Natural killer cell treated with Interleukin-12 subunit alpha and Interleukin-12 subunit beta and Interleukin-15 and Interleukin-18, amount 100 ng/mL, for 72 hours (primary cell): ENCODE measurements around the gene CDKAL1. TPM values are rescaled to one million over a fixed set of nuclear protein-coding genes. Genes with fewer than 3 reads are reported as not detected.

Experiments used
- ATAC-seq, 2 donors: fragments of 150-1000 bp; cut with Tn5 transposase in 1 of 2; sonication (Bioruptor Pico), chemical (Tn5 transposase) in 1 of 2; 2 replicates each; pipeline ENCODE4 v1.10.0; 2021
- DNase-seq: peaks from one replicate; pipeline ENCODE4 v3.0.0; 2022; ENCODE audit warnings: low spot score
- H3K27ac Mint-ChIP-seq, 2 donors: 1 replicate in 1 of 2; 2 replicates in 1 of 2; pipeline ENCODE4 v1.8.0; 2022; ENCODE audit warnings: mixed read lengths in 2 of 2, mild to moderate bottlenecking in 1 of 2, moderate library complexity in 1 of 2
- H3K27me3 Mint-ChIP-seq, 2 donors: 1 replicate in 1 of 2; 2 replicates in 1 of 2; pipeline ENCODE4 v1.8.0; 2022; ENCODE audit warnings: mixed read lengths in 2 of 2
- H3K36me3 Mint-ChIP-seq: one replicate; pipeline ENCODE4 v1.8.0; 2022; ENCODE audit warnings: mixed read lengths
- H3K4me1 Mint-ChIP-seq, 2 donors: 1 replicate in 1 of 2; 2 replicates in 1 of 2; pipeline ENCODE4 v1.8.0; 2022; ENCODE audit warnings: low read depth in 2 of 2, mixed read lengths in 2 of 2, mild to moderate bottlenecking in 1 of 2
- H3K4me3 Mint-ChIP-seq: one replicate; pipeline ENCODE4 v1.8.0; 2022; ENCODE audit warnings: mixed read lengths
- H3K9me3 Mint-ChIP-seq: 2 replicates; pipeline ENCODE4 v1.8.0; 2022; ENCODE audit warnings: mixed read lengths
- total RNA-seq, 2 donors: library from RNA; stranded (reverse); gene quantifications; one replicate each; pipeline ENCODE4 v1.2.3, GENCODE V29; 2022

The CDKAL1 gene
- total RNA-seq, 2 donors from 2014 or later, result 33.7 to 43.8 TPM

DNA sequence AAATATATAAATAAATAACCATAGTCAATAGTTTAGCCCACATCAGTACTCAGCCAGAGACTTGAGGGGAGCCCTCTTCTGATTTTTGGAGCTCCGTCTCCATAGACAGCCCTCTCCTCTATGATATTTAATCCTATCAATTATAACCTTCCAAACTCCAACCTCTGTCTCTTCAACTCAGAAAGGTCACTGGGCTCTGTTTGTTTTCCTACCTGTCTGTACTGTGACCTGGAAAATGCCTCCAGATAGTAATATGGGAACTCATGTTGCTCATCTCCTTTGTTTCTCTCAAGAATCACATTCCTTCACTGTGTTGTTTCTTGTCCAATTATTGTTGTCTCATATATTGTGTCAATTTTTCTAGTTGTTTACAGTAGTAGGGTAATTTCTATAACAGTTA lies 409.7 kb downstream of the CDKAL1 start:
- Mint-ChIP-seq H3K27me3 (no peaks in the 10 kb centered on the region), H3K27ac (no peak overlapping the region), H3K4me1 (peaks cover 12 to 23% of the 10 kb centered on the region in 2 donors), H3K9me3 (peaks cover 6% of the 10 kb centered on the region), H3K36me3 (peaks cover 17% of the 10 kb centered on the region), H3K4me3 (no peak overlapping the region)
- no peak for ATAC-seq
- no peak for DNase-seq

DNA sequence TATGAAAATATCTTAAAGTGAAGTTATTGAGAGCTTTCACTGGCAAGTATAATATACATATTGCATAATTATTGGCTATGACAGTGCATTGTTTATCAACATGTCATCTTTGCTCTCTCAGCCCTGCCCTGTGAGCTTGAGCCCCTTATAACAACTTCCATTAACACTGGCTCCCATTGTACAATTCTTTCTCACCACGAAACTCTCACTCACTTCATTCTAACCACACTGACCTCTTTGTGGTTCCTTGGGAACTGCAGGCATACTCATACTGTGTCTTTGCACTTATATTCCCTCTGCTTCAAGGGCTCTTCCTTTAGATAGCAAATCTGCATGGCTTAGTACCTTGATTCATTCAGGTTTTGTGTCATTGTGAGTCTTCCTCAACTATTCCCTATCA lies 411.8 kb downstream of the CDKAL1 start:
- Mint-ChIP-seq H3K36me3 (peaks cover 17% of the 10 kb centered on the region), H3K27ac (no peak overlapping the region), H3K4me1 (peaks cover 8 to 19% of the 10 kb centered on the region in 2 donors), H3K4me3 (peak overlapping the region; percentile 7), H3K9me3 (peaks cover 6% of the 10 kb centered on the region), H3K27me3 (no peaks in the 10 kb centered on the region)
- ATAC-seq, result peak; percentile 97 to 98
- DNase-seq, result peak; percentile 61

DNA sequence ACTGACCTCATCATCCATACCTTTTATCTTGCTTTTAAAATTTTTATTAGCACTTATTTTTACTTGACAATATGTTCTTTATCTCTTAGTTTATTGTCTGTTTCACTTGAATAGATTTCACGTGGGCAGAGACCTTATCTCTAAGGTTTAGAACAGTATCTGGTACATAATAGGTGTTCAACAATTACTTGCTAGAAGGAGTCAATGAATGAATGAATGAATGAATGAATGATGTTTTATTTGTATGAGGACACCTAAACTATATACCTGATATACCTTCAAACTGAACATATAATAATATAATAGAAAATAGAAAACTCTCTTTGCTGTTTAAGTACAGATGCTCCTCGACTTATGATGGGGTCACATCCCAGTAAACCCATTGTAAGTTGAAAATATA lies 412.6 kb downstream of the CDKAL1 start:
- DNase-seq (no peak), ATAC-seq (no peak)
- H3K4me1 Mint-ChIP-seq, result peaks cover 8 to 19% of the 10 kb centered on the region in 2 donors
- H3K4me3 Mint-ChIP-seq, result no peak overlapping the region
- peaks cover 6% of the 10 kb centered on the region for H3K9me3 Mint-ChIP-seq
- H3K27ac Mint-ChIP-seq, result no peak overlapping the region
- no peaks in the 10 kb centered on the region for H3K27me3 Mint-ChIP-seq
- H3K36me3 Mint-ChIP-seq, result peaks cover 17% of the 10 kb centered on the region

DNA sequence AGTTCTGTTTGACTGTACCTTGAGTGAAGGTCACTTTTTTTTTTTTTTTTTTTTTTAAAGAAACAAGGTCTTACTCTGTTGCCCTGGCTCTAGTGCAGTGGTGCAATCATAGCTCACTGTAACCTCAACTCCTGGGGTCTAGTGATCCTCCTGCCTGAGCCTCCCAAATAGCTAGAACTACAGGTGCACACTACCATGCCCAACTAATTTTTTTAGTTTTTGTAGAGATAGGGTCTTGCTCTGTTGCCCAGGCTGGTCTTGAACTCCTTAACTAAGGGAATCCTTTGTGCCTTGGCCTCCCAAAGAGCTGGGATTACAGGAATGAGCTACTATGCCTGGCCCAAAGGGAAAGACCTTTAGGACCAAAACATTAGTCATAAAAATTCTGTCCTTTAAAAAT lies 413.7 kb downstream of the CDKAL1 start:
- no peaks in the 10 kb centered on the region for H3K27me3 Mint-ChIP-seq
- H3K9me3 Mint-ChIP-seq, result peaks cover 4% of the 10 kb centered on the region
- no peak overlapping the region for H3K27ac Mint-ChIP-seq
- peaks cover 8 to 19% of the 10 kb centered on the region in 2 donors for H3K4me1 Mint-ChIP-seq
- H3K4me3 Mint-ChIP-seq, result no peak overlapping the region
- DNase-seq, result no peak
- H3K36me3 Mint-ChIP-seq, result peaks cover 14% of the 10 kb centered on the region
- ATAC-seq, result no peak

DNA sequence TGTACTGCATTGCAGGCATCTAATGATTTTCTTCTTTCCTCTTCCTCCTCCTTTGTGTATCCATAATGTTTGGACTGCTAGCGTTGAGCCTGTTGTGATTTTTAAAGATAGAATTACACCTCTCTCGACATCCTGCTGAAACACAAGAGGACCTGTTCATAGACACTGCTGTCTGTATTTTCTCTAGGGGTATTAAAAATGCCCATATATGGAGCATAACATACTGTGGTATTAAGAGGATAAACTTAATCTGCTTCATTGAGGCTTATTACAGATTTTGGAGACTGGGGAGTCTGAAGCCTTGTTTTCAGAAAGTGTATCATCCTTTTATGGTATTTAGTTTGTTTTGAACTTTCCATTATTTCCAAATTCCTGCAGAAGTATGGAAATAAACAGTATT lies 414.3 kb downstream of the CDKAL1 start:
- no peak overlapping the region for H3K4me3 Mint-ChIP-seq
- H3K9me3 Mint-ChIP-seq, result no peaks in the 10 kb centered on the region
- peaks cover 8% of the 10 kb centered on the region for H3K36me3 Mint-ChIP-seq
- no peak overlapping the region for H3K27ac Mint-ChIP-seq
- peaks cover 8 to 19% of the 10 kb centered on the region in 2 donors for H3K4me1 Mint-ChIP-seq
- ATAC-seq, result no peak
- DNase-seq, result no peak
- H3K27me3 Mint-ChIP-seq, result no peaks in the 10 kb centered on the region

DNA sequence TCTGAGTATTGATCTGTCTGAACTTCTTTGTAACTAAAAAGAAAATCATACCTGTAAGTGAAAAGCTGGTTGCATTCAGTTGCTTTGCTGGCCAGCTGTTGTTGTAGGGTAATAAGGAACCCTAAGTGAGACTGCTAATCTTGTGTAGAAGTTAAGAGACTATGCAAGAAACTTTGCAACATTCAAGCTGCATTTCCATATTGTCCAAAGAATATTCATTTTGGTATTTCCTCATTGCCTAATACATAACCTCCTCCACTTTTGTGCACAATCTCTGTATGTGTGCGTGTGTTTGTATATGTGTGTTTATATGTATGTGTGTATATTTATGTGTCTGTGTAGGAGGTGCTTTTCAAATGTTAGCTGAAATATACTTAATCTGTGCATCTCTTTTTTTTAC lies 414.9 kb downstream of the CDKAL1 start:
- Mint-ChIP-seq H3K9me3 (no peaks in the 10 kb centered on the region), H3K4me1 (peaks cover 8 to 16% of the 10 kb centered on the region in 2 donors), H3K27me3 (no peaks in the 10 kb centered on the region), H3K4me3 (no peak overlapping the region), H3K27ac (no peak overlapping the region), H3K36me3 (peaks cover 2% of the 10 kb centered on the region)
- ATAC-seq, result no peak
- DNase-seq, result no peak

DNA sequence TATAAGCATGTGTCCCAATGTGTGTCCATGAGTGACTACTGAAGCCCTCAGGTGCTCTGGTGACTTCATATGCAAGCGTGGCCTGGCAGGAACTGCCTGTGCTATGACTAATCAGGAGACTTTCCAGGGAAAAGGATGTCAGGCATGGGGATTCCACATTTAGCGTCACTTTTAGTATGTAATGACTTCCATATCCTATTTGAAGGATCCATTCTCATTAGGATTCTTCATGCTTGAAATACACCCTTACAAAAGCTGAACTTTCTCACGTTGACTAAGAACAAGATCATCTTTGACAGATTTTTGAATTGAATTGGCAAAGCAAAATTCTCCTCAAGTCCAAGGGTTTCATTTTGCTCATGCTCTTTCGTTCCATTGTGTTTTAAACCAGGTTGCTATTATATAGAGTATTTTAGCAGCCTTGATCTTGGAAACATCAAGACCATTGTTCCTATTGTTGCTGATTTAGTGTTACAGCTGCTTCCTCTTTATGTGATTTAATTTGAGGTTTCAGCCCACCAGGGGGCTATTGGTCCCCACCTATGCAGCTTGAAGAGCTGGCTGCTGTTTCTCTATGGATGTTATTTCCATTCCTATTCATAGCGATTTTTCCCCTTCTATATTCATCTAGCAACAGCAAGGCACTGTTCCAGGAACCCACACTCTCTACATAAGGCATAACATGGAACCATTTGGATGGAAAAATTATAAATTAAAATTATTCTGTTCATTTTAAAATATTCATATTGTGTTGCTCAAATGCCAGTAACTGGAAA lies 418.6 kb downstream of the CDKAL1 start:
- peaks cover 9% of the 10 kb centered on the region for H3K36me3 Mint-ChIP-seq
- ATAC-seq, result no peak

DNA sequence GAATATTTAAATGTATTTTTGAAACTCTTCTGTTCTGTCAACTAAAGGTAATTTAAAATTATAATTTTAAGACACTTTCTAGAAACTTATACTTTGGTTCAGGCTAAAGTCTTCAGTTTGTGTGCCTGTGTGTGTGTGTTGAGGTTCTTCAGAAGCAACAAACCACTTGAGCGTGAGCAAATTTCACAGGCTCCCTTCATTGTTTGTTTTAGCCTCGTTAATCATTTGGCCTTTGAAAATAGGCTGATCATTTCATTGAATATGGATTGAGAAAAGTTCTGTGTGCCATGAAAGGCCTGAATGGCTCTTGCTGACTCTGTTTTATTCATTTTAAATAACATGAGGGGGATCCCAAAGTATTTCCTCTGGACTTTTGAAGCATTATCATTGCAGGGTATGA lies 420.1 kb downstream of the CDKAL1 start:
- ATAC-seq, result no peak
- H3K27ac Mint-ChIP-seq, result no peak overlapping the region
- H3K9me3 Mint-ChIP-seq, result no peaks in the 10 kb centered on the region
- H3K4me1 Mint-ChIP-seq, result peaks cover 0 to 4% of the 10 kb centered on the region in 2 donors
- H3K27me3 Mint-ChIP-seq, result no peaks in the 10 kb centered on the region
- no peak for DNase-seq
- H3K36me3 Mint-ChIP-seq, result peaks cover 9% of the 10 kb centered on the region
- no peak overlapping the region for H3K4me3 Mint-ChIP-seq

More for the DNA sequence above, 418.6 kb downstream of the CDKAL1 start:
- no peak overlapping the region for H3K27ac Mint-ChIP-seq
- H3K9me3 Mint-ChIP-seq, result no peaks in the 10 kb centered on the region
- H3K4me1 Mint-ChIP-seq, result peaks cover 0 to 4% of the 10 kb centered on the region in 2 donors
- DNase-seq, result no peak
- no peaks in the 10 kb centered on the region for H3K27me3 Mint-ChIP-seq
- H3K4me3 Mint-ChIP-seq, result no peak overlapping the region

DNA sequence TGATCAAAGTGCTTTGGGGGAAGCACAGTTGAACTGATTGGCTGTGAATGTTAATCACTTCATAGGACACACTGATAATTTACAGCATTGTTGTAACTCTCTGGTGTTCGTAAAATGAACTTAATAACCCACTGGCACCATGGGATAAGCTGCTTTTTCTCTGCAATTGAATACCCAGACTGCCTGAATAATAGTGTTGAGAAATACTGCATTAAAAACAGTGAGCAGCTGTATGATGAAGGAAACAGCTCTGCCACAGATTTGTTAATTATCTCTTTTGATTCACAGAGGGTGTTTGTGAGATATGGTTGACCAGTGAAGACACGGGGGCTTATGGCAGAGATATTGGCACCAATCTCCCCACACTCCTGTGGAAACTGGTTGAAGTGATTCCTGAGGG lies 420.9 kb downstream of the CDKAL1 start:
- Mint-ChIP-seq H3K36me3 (peaks cover 9% of the 10 kb centered on the region), H3K27me3 (no peaks in the 10 kb centered on the region), H3K27ac (no peak overlapping the region), H3K9me3 (no peaks in the 10 kb centered on the region), H3K4me3 (no peak overlapping the region), H3K4me1 (peaks cover 0 to 4% of the 10 kb centered on the region in 2 donors)
- no peak for DNase-seq
- ATAC-seq, result no peak

DNA sequence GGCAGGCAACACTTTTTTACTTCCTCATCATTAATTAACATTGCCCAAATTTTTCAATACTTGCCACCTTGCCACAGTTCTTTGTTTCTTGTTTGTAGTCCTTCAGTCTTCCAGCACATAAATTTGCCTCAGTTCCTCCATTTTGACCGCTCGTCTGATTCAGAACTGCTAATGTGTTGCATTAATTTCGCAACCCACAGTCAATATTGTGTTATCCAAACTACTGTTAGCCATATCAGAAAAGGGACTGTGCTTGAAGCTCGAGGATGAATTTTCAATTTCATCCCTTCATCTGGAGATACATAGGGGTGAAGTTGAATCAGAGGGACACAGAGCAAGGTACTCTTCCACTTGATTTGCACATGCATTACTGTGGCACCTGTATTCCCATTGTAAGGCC lies 421.5 kb downstream of the CDKAL1 start:
- Mint-ChIP-seq H3K4me3 (no peak overlapping the region), H3K27ac (no peak overlapping the region), H3K36me3 (peaks cover 9% of the 10 kb centered on the region), H3K9me3 (no peaks in the 10 kb centered on the region), H3K4me1 (peaks cover 0 to 4% of the 10 kb centered on the region in 2 donors), H3K27me3 (no peaks in the 10 kb centered on the region)
- no peak for ATAC-seq
- no peak for DNase-seq

DNA sequence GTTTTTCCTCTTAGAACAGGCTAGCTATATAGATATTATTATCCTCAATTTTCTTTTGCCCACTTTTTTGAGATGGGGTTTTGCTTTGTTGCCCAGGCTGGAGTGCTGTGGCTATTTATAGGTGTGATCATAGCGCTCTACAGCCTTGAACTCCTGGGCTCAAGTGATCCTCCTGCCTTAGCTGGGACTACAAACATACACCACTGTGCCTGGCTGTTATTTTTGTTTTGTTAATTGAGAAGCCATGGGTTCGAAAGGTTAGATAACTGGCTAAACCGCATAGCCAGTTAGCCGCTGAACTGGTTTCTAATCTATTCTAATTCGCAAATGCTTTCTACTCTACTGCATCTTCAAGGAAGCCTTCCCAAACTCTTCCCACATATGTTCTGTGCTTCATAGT lies 425.8 kb downstream of the CDKAL1 start:
- Mint-ChIP-seq H3K36me3 (peaks cover 17% of the 10 kb centered on the region), H3K4me1 (peaks cover 0 to 4% of the 10 kb centered on the region in 2 donors), H3K9me3 (no peaks in the 10 kb centered on the region), H3K27ac (no peak overlapping the region), H3K27me3 (no peaks in the 10 kb centered on the region), H3K4me3 (no peak overlapping the region)
- DNase-seq, result no peak
- ATAC-seq, result no peak

DNA sequence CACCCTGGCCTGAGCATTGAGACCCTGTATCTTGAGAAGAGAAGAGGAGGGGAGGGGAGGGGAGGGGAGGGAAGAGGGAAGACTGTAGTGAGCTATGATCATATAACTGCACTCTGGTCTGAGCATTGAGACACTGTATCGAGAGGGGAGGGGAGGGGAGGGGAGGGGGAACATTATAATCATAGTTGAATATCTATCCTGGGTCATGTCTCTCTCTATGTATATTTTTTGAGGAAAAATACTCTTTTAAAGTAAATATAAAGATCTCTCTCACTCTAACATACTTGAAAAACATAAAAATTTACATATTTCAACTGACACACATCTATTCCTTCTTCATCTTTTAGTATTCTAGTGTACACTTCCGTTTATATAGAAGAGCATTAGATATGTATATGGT lies 431.0 kb downstream of the CDKAL1 start:
- no peak overlapping the region for H3K27ac Mint-ChIP-seq
- peaks cover 26% of the 10 kb centered on the region for H3K36me3 Mint-ChIP-seq
- H3K4me1 Mint-ChIP-seq, result no peaks in the 10 kb centered on the region

DNA sequence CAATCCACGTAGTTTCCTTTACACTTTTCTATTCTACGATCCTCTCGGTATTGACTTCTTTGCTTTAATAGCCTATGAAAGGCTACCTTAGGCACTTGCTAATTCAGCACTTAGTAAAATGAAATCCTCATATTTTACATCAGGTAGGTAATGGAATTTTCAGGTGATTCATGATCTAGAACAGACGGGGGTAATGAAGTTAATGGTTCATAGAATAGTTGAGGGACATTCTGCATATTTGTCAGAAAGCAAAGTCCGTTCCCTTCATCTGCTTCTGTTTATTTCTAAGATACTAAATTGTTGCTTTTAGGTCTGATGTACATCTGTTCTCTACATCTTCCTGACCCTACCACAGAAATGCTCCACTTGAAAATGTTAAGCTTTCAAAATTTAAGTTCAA lies 431.7 kb downstream of the CDKAL1 start:
- Mint-ChIP-seq H3K9me3 (peaks cover 6% of the 10 kb centered on the region), H3K36me3 (peaks cover 26% of the 10 kb centered on the region), H3K27ac (no peak overlapping the region), H3K4me1 (no peaks in the 10 kb centered on the region), H3K4me3 (no peak overlapping the region), H3K27me3 (no peaks in the 10 kb centered on the region)
- ATAC-seq, result no peak
- DNase-seq, result no peak

More for the DNA sequence above, 431.0 kb downstream of the CDKAL1 start:
- DNase-seq (no peak), ATAC-seq (no peak)
- no peaks in the 10 kb centered on the region for H3K27me3 Mint-ChIP-seq
- H3K4me3 Mint-ChIP-seq, result no peak overlapping the region
- H3K9me3 Mint-ChIP-seq, result peaks cover 6% of the 10 kb centered on the region

DNA sequence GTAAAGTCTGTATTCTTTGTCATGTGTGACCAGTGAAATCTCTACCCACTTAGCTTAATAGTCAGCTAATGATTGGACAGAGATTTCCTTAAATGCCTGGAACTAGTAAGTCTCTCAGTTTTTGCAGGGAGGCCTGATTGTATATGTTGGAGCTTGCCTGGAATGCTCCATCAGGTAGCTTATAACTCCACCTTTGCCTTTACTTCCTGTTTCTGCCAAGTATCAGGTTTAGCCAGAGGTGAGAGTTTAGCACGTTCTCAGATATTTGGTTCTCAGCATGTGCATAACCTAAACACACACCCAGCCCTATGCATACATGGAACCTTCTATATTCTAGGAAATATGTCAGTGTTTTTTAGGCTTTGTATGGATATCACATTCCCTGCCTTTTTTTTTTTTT lies 435.3 kb downstream of the CDKAL1 start:
- Mint-ChIP-seq H3K27ac (no peak overlapping the region), H3K27me3 (no peaks in the 10 kb centered on the region), H3K4me1 (no peaks in the 10 kb centered on the region), H3K9me3 (peaks cover 6% of the 10 kb centered on the region), H3K36me3 (peaks cover 17% of the 10 kb centered on the region), H3K4me3 (no peak overlapping the region)
- no peak for DNase-seq
- no peak for ATAC-seq
